SK-N-SH (cell line): Measurements from ENCODE around the gene MSRB1. TPM values are rescaled to one million over a fixed set of nuclear protein-coding genes. Genes with fewer than 3 reads are reported as not detected.

Experiments used
- CHD2 ChIP-seq: fragments of 150-350 bp; IDR thresholded peaks from 2 replicates; pipeline ENCODE4 v1.6.1; 2018; ENCODE audit warnings: low read length; ENCODE audit not compliant: partially characterized antibody
- CTCF ChIP-seq: fragments of 200-600 bp; sonication (generic); IDR thresholded peaks from 2 replicates; pipeline ENCODE4 v1.6.1; 2017; ENCODE audit warnings: antibody characterized with exemption, mild to moderate bottlenecking, moderate library complexity
- FOSL2 ChIP-seq: IDR thresholded peaks from 2 replicates; pipeline ENCODE4 v1.4.0; 2012; ENCODE audit warnings: low read depth, mild to moderate bottlenecking, moderate library complexity, borderline replicate concordance
- MXI1 ChIP-seq: IDR thresholded peaks from 2 replicates; pipeline ENCODE4 v1.6.1; 2012; ENCODE audit warnings: mild to moderate bottlenecking, low read depth, low read length, improper control_type of control experiment
- NFIC ChIP-seq: IDR thresholded peaks from 2 replicates; pipeline ENCODE4 v1.4.0; 2012; ENCODE audit warnings: borderline replicate concordance
- NRF1 ChIP-seq: IDR thresholded peaks from 2 replicates; pipeline ENCODE4 v1.6.1; 2012; ENCODE audit warnings: low read depth, mild to moderate bottlenecking, low read length
- POLR2AphosphoS5 ChIP-seq: IDR thresholded peaks from 2 replicates; pipeline ENCODE4 v1.6.1; 2012; ENCODE audit warnings: low read depth, low read length
- RFX5 ChIP-seq: IDR thresholded peaks from 2 replicates; pipeline ENCODE4 v1.6.1; 2012; ENCODE audit warnings: mild to moderate bottlenecking, improper control_type of control experiment, low read length
- RXRA ChIP-seq: IDR thresholded peaks from 2 replicates; pipeline ENCODE4 v1.4.0; 2012; ENCODE audit warnings: low read depth, mild to moderate bottlenecking, borderline replicate concordance
- polyA plus RNA-seq, 3 experiments: library from polyadenylated mRNA; depleted of rRNA; stranded (reverse); fragments of >200 nt; gene quantifications; 2 replicates each; pipeline ENCODE4 v1.2.3, GENCODE V29; 2012
- TF ChIP-seq, protein P1 (sequence below): IDR thresholded peaks from 2 replicates; pipeline ENCODE4 v1.6.1; 2012; ENCODE audit warnings: mild to moderate bottlenecking, low read depth, low read length, moderate library complexity
- TF ChIP-seq, protein P2 (sequence below): IDR thresholded peaks from 2 replicates; pipeline ENCODE4 v1.4.0; 2012; ENCODE audit warnings: low read depth
- TF ChIP-seq, protein P3 (sequence below): IDR thresholded peaks from 2 replicates; pipeline ENCODE4 v1.4.0; 2012; ENCODE audit warnings: low read depth, borderline replicate concordance
- TF ChIP-seq, protein P4 (sequence below): fragments of 150-350 bp; IDR thresholded peaks from 2 replicates; pipeline ENCODE4 v1.6.1; 2017; ENCODE audit warnings: antibody characterized with exemption, low read length, low read depth, borderline replicate concordance

The MSRB1 gene
- polyA plus RNA-seq, 1 of the 3 experiments (the other 2 are of a cell fraction), result 31.4 TPM

GRCh38 chr16:1964506-1965395 is 21.8 kb upstream of the MSRB1 start, which contains the start of gene RPS2 (continued):
- TF ChIP-seq RXRA (no peak), POLR2AphosphoS5 (peak; percentile 100), CTCF (0 out of 2 replicates have a peak, but pooled peaks have one; percentile 5), NRF1 (no peak), FOSL2 (no peak), NFIC (no peak), CHD2 (peak; percentile 99), MXI1 (peak; percentile 91), RFX5 (no peak)
- TF ChIP-seq, protein P1, sequence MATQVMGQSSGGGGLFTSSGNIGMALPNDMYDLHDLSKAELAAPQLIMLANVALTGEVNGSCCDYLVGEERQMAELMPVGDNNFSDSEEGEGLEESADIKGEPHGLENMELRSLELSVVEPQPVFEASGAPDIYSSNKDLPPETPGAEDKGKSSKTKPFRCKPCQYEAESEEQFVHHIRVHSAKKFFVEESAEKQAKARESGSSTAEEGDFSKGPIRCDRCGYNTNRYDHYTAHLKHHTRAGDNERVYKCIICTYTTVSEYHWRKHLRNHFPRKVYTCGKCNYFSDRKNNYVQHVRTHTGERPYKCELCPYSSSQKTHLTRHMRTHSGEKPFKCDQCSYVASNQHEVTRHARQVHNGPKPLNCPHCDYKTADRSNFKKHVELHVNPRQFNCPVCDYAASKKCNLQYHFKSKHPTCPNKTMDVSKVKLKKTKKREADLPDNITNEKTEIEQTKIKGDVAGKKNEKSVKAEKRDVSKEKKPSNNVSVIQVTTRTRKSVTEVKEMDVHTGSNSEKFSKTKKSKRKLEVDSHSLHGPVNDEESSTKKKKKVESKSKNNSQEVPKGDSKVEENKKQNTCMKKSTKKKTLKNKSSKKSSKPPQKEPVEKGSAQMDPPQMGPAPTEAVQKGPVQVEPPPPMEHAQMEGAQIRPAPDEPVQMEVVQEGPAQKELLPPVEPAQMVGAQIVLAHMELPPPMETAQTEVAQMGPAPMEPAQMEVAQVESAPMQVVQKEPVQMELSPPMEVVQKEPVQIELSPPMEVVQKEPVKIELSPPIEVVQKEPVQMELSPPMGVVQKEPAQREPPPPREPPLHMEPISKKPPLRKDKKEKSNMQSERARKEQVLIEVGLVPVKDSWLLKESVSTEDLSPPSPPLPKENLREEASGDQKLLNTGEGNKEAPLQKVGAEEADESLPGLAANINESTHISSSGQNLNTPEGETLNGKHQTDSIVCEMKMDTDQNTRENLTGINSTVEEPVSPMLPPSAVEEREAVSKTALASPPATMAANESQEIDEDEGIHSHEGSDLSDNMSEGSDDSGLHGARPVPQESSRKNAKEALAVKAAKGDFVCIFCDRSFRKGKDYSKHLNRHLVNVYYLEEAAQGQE, result peak; percentile 79
- TF ChIP-seq, protein P2, sequence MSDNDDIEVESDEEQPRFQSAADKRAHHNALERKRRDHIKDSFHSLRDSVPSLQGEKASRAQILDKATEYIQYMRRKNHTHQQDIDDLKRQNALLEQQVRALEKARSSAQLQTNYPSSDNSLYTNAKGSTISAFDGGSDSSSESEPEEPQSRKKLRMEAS, result peak; percentile 98
- TF ChIP-seq, protein P3, sequence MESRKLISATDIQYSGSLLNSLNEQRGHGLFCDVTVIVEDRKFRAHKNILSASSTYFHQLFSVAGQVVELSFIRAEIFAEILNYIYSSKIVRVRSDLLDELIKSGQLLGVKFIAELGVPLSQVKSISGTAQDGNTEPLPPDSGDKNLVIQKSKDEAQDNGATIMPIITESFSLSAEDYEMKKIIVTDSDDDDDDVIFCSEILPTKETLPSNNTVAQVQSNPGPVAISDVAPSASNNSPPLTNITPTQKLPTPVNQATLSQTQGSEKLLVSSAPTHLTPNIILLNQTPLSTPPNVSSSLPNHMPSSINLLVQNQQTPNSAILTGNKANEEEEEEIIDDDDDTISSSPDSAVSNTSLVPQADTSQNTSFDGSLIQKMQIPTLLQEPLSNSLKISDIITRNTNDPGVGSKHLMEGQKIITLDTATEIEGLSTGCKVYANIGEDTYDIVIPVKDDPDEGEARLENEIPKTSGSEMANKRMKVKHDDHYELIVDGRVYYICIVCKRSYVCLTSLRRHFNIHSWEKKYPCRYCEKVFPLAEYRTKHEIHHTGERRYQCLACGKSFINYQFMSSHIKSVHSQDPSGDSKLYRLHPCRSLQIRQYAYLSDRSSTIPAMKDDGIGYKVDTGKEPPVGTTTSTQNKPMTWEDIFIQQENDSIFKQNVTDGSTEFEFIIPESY, result peak; percentile 98
- TF ChIP-seq, protein P4, sequence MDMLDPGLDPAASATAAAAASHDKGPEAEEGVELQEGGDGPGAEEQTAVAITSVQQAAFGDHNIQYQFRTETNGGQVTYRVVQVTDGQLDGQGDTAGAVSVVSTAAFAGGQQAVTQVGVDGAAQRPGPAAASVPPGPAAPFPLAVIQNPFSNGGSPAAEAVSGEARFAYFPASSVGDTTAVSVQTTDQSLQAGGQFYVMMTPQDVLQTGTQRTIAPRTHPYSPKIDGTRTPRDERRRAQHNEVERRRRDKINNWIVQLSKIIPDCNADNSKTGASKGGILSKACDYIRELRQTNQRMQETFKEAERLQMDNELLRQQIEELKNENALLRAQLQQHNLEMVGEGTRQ, result no peak
